ENCODE data around the gene PILRB.
"Not testable (repeated sequence)": the region's sequence is repeated elsewhere in the genome, so short reads cannot be mapped to it uniquely, and the experiment has no call there.

The PILRB gene

GRCh38 chr7:100344560-100345287, 13.2 kb upstream of the PILRB start:
- H3K4me3 ChIP-seq (ENCODE audit: low read depth, low read length); H3K9ac ChIP-seq (ENCODE audit: low read depth, low read length); H3K9me3 ChIP-seq (ENCODE audit: control insufficient read depth, insufficient read depth, low read length); H3K27me3 ChIP-seq (ENCODE audit: control insufficient read depth, insufficient read depth, low read length); H3K4me1 ChIP-seq (ENCODE audit: control insufficient read depth, insufficient read depth, low read length): not testable (repeated sequence)
- peaks cover 20% of the 10 kb centered on the region for H3K36me3 ChIP-seq (ENCODE audit: control insufficient read depth, insufficient read depth, low read length)

- H3K27me3 ChIP-seq (ENCODE audit: control insufficient read depth, insufficient read depth, low read length); H3K4me3 ChIP-seq (ENCODE audit: low read depth, low read length); H3K9ac ChIP-seq (ENCODE audit: low read depth, low read length); H3K9me3 ChIP-seq (ENCODE audit: control insufficient read depth, insufficient read depth, low read length); H3K4me1 ChIP-seq (ENCODE audit: control insufficient read depth, insufficient read depth, low read length): not testable (repeated sequence)
- H3K36me3 ChIP-seq (ENCODE audit: control insufficient read depth, insufficient read depth, low read length), result peaks cover 25% of the 10 kb centered on the region
Observed at GRCh38 chr7:100345288-100345672, 12.6 kb upstream of the PILRB start.

- no peak overlapping the region for H3K4me3 ChIP-seq (ENCODE audit: low read depth, low read length)
- H3K36me3 ChIP-seq (ENCODE audit: control insufficient read depth, insufficient read depth, low read length), result peaks cover 35% of the 10 kb centered on the region
- no peaks in the 10 kb centered on the region for H3K27me3 ChIP-seq (ENCODE audit: control insufficient read depth, insufficient read depth, low read length)
Observed at GRCh38 chr7:100346921-100347320, 11.0 kb upstream of the PILRB start.

GRCh38 chr7:100348805-100349204, 9.1 kb upstream of the PILRB start:
- Histone ChIP-seq H3K9ac (ENCODE audit: low read depth, low read length) (no peak overlapping the region), H3K36me3 (ENCODE audit: control insufficient read depth, insufficient read depth, low read length) (peaks cover 47% of the 10 kb centered on the region), H3K4me1 (ENCODE audit: control insufficient read depth, insufficient read depth, low read length) (no peaks in the 10 kb centered on the region)

More at GRCh38 chr7:100346921-100347320, 11.0 kb upstream of the PILRB start:
- Histone ChIP-seq H3K9me3 (ENCODE audit: control insufficient read depth, insufficient read depth, low read length) (no peaks in the 10 kb centered on the region), H3K4me1 (ENCODE audit: control insufficient read depth, insufficient read depth, low read length) (no peaks in the 10 kb centered on the region), H3K9ac (ENCODE audit: low read depth, low read length) (no peak overlapping the region)

GRCh38 chr7:100349757-100350156, 8.2 kb upstream of the PILRB start:
- no peaks in the 10 kb centered on the region for H3K9me3 ChIP-seq (ENCODE audit: control insufficient read depth, insufficient read depth, low read length)
- H3K9ac ChIP-seq (ENCODE audit: low read depth, low read length), result no peak overlapping the region
- no peaks in the 10 kb centered on the region for H3K4me1 ChIP-seq (ENCODE audit: control insufficient read depth, insufficient read depth, low read length)
- H3K4me3 ChIP-seq (ENCODE audit: low read depth, low read length), result no peak overlapping the region
- no peaks in the 10 kb centered on the region for H3K27me3 ChIP-seq (ENCODE audit: control insufficient read depth, insufficient read depth, low read length)
- H3K36me3 ChIP-seq (ENCODE audit: control insufficient read depth, insufficient read depth, low read length), result peaks cover 54% of the 10 kb centered on the region

More at GRCh38 chr7:100348805-100349204, 9.1 kb upstream of the PILRB start:
- Histone ChIP-seq H3K27me3 (ENCODE audit: control insufficient read depth, insufficient read depth, low read length) (no peaks in the 10 kb centered on the region), H3K4me3 (ENCODE audit: low read depth, low read length) (no peak overlapping the region), H3K9me3 (ENCODE audit: control insufficient read depth, insufficient read depth, low read length) (no peaks in the 10 kb centered on the region)

GRCh38 chr7:100351657-100352058, 6.3 kb upstream of the PILRB start:
- no peaks in the 10 kb centered on the region for H3K9me3 ChIP-seq (ENCODE audit: control insufficient read depth, insufficient read depth, low read length)
- H3K4me1 ChIP-seq (ENCODE audit: control insufficient read depth, insufficient read depth, low read length), result no peaks in the 10 kb centered on the region
- no peak overlapping the region for H3K4me3 ChIP-seq (ENCODE audit: low read depth, low read length)
- H3K9ac ChIP-seq (ENCODE audit: low read depth, low read length), result no peak overlapping the region
- peaks cover 69% of the 10 kb centered on the region for H3K36me3 ChIP-seq (ENCODE audit: control insufficient read depth, insufficient read depth, low read length)
- H3K27me3 ChIP-seq (ENCODE audit: control insufficient read depth, insufficient read depth, low read length), result no peaks in the 10 kb centered on the region

GRCh38 chr7:100352230-100352781, 5.6 kb upstream of the PILRB start:
- H3K4me1 ChIP-seq (ENCODE audit: control insufficient read depth, insufficient read depth, low read length); H3K9ac ChIP-seq (ENCODE audit: low read depth, low read length); H3K27me3 ChIP-seq (ENCODE audit: control insufficient read depth, insufficient read depth, low read length); H3K4me3 ChIP-seq (ENCODE audit: low read depth, low read length); H3K9me3 ChIP-seq (ENCODE audit: control insufficient read depth, insufficient read depth, low read length): not testable (repeated sequence)
- peaks cover 71% of the 10 kb centered on the region for H3K36me3 ChIP-seq (ENCODE audit: control insufficient read depth, insufficient read depth, low read length)

- H3K4me3 ChIP-seq (ENCODE audit: low read depth, low read length), result no peak overlapping the region
- no peaks in the 10 kb centered on the region for H3K4me1 ChIP-seq (ENCODE audit: control insufficient read depth, insufficient read depth, low read length)
- H3K9ac ChIP-seq (ENCODE audit: low read depth, low read length), result no peak overlapping the region
- no peaks in the 10 kb centered on the region for H3K27me3 ChIP-seq (ENCODE audit: control insufficient read depth, insufficient read depth, low read length)
- peaks cover 71% of the 10 kb centered on the region for H3K36me3 ChIP-seq (ENCODE audit: control insufficient read depth, insufficient read depth, low read length)
- no peaks in the 10 kb centered on the region for H3K9me3 ChIP-seq (ENCODE audit: control insufficient read depth, insufficient read depth, low read length)
Observed at GRCh38 chr7:100352984-100353684, 4.8 kb upstream of the PILRB start.

GRCh38 chr7:100353685-100354330, 4.1 kb upstream of the PILRB start:
- Histone ChIP-seq H3K9ac (ENCODE audit: low read depth, low read length) (no peak overlapping the region), H3K4me3 (ENCODE audit: low read depth, low read length) (no peak overlapping the region), H3K9me3 (ENCODE audit: control insufficient read depth, insufficient read depth, low read length) (no peaks in the 10 kb centered on the region), H3K36me3 (ENCODE audit: control insufficient read depth, insufficient read depth, low read length) (peaks cover 77% of the 10 kb centered on the region), H3K27me3 (ENCODE audit: control insufficient read depth, insufficient read depth, low read length) (no peaks in the 10 kb centered on the region), H3K4me1 (ENCODE audit: control insufficient read depth, insufficient read depth, low read length) (no peaks in the 10 kb centered on the region)

- no peaks in the 10 kb centered on the region for H3K4me1 ChIP-seq (ENCODE audit: control insufficient read depth, insufficient read depth, low read length)
- no peak overlapping the region for H3K4me3 ChIP-seq (ENCODE audit: low read depth, low read length)
- peaks cover 79% of the 10 kb centered on the region for H3K36me3 ChIP-seq (ENCODE audit: control insufficient read depth, insufficient read depth, low read length)
- H3K27me3 ChIP-seq (ENCODE audit: control insufficient read depth, insufficient read depth, low read length), result no peaks in the 10 kb centered on the region
- H3K9me3 ChIP-seq (ENCODE audit: control insufficient read depth, insufficient read depth, low read length), result no peaks in the 10 kb centered on the region
- H3K9ac ChIP-seq (ENCODE audit: low read depth, low read length), result no peak overlapping the region
Observed at GRCh38 chr7:100356416-100357068, 1.4 kb upstream of the PILRB start.

- H3K9ac ChIP-seq (ENCODE audit: low read depth, low read length), result no peak overlapping the region
Observed at GRCh38 chr7:100357131-100357561, 771 bp upstream of the PILRB start.

More at GRCh38 chr7:100357131-100357561, 771 bp upstream of the PILRB start:
- no peaks in the 10 kb centered on the region for H3K9me3 ChIP-seq (ENCODE audit: control insufficient read depth, insufficient read depth, low read length)
- H3K4me3 ChIP-seq (ENCODE audit: low read depth, low read length), result no peak overlapping the region
- H3K36me3 ChIP-seq (ENCODE audit: control insufficient read depth, insufficient read depth, low read length), result peaks cover 81% of the 10 kb centered on the region
- no peaks in the 10 kb centered on the region for H3K4me1 ChIP-seq (ENCODE audit: control insufficient read depth, insufficient read depth, low read length)
- H3K27me3 ChIP-seq (ENCODE audit: control insufficient read depth, insufficient read depth, low read length), result no peaks in the 10 kb centered on the region
